ENCODE measurements around the gene TNPO3.

DNA sequence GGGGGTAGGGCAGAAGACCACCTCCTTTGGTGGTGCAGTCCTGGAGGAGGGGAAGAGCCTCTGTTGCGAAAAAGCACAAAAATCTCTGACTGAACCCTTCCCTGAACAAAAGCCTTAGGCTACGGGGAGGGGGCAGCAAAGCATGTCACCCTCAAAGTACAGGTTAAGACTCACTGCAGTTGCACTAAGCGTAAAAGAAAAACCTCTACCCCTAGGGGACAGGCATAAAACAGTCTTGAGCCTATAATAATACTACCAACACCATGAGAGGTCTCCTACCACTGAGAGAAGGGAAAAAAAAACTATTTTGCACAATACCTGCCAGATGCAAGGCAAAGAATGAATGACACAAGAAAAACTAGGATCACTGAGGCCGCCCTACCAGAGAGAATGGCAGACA lies 17.3 kb downstream of the TNPO3 start:
- TF ChIP-seq, protein P1, sequence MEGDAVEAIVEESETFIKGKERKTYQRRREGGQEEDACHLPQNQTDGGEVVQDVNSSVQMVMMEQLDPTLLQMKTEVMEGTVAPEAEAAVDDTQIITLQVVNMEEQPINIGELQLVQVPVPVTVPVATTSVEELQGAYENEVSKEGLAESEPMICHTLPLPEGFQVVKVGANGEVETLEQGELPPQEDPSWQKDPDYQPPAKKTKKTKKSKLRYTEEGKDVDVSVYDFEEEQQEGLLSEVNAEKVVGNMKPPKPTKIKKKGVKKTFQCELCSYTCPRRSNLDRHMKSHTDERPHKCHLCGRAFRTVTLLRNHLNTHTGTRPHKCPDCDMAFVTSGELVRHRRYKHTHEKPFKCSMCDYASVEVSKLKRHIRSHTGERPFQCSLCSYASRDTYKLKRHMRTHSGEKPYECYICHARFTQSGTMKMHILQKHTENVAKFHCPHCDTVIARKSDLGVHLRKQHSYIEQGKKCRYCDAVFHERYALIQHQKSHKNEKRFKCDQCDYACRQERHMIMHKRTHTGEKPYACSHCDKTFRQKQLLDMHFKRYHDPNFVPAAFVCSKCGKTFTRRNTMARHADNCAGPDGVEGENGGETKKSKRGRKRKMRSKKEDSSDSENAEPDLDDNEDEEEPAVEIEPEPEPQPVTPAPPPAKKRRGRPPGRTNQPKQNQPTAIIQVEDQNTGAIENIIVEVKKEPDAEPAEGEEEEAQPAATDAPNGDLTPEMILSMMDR (conservative IDR thresholded peaks at IDR 0.05 in 1 of 2, IDR thresholded peaks at IDR 0.05 in 1 of 2; ENCODE audit: extremely low read depth in 1 of 2, insufficient read depth in 1 of 2, low read depth in 1 of 2, low read length in 2 of 2) = no peak
- no peak for TF ChIP-seq EZH2 (IDR thresholded peaks at IDR 0.05; ENCODE audit: borderline replicate concordance, low read length)
